Measurements from ENCODE around the gene TOP2B.

GRCh38 chr3:25662736-25663320 lies 1.9 kb downstream of the TOP2B start:
- no peak for TF ChIP-seq CTCF (IDR thresholded peaks at IDR 0.05; ENCODE audit: low read depth, low read length, missing input control)
- no peak for TF ChIP-seq GABPA (IDR thresholded peaks at IDR 0.05 in 1 of 2, conservative IDR thresholded peaks at IDR 0.05 in 1 of 2)
- TF ChIP-seq TAF1 (conservative IDR thresholded peaks at IDR 0.05) = no peak
- TF ChIP-seq EGR1 (IDR thresholded peaks at IDR 0.05; ENCODE audit: low read depth in 2 of 2) = no peak
- no peak for TF ChIP-seq RAD21 (IDR thresholded peaks at IDR 0.05)
- TF ChIP-seq SP1 (IDR thresholded peaks at IDR 0.05) = no peak
- no peak for TF ChIP-seq JUND (IDR thresholded peaks at IDR 0.05)
- no peak for TF ChIP-seq FOXA1 (IDR thresholded peaks at IDR 0.05)
- no peak for TF ChIP-seq MAX (IDR thresholded peaks at IDR 0.05)
